ENCODE data around the gene MRPL49. TPM values are rescaled to one million over a fixed set of nuclear protein-coding genes. Genes with fewer than 3 reads are reported as not detected.

MRPL49 gene
- total and polyA plus RNA-seq, 2 of the 13 experiments (the other 11 are each of a cell fraction or from before 2014, with no cell fraction given) = 39.2 to 53.3 TPM

DNA sequence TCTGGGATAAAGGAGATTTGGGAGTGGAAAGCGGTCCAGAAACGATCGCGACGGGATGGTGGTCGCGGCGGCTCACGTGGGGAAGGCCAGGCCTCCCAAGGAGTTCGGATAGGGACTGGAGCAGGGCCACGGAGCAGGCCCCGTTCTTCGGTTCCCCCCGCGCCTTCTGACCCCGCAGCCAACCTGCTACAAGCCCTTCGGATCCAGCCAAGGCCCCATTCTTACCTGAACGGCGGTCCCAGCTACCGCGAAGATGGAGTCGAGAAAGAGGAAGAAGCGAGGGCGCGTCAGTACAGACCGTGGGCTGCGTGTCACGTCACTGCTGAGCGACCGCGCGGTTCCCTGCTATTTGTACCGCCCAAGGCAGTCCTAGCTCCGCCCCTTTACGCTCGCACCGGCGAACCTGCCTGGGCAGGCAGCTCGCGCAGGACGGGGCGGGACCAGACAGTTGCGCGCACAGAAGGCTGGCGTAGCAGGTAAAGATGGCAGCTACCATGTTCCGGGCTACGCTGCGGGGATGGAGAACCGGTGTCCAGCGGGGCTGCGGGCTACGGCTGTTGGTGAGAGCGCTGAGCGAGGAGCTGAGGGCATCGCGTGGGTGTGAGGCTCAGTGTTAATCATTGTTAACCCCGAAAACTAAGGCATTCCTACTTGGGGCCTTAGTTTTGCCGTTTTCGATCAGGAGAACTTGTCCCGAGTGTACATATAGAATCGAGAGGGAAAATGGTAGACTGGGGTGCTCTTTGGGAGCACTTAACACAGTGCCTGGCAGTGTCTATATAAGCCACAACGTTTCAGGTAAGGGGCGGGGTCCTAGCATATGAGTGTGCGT, at the start of gene MRPL49, which contains the start of gene FAU (continued):
- TF ChIP-seq, protein P1, sequence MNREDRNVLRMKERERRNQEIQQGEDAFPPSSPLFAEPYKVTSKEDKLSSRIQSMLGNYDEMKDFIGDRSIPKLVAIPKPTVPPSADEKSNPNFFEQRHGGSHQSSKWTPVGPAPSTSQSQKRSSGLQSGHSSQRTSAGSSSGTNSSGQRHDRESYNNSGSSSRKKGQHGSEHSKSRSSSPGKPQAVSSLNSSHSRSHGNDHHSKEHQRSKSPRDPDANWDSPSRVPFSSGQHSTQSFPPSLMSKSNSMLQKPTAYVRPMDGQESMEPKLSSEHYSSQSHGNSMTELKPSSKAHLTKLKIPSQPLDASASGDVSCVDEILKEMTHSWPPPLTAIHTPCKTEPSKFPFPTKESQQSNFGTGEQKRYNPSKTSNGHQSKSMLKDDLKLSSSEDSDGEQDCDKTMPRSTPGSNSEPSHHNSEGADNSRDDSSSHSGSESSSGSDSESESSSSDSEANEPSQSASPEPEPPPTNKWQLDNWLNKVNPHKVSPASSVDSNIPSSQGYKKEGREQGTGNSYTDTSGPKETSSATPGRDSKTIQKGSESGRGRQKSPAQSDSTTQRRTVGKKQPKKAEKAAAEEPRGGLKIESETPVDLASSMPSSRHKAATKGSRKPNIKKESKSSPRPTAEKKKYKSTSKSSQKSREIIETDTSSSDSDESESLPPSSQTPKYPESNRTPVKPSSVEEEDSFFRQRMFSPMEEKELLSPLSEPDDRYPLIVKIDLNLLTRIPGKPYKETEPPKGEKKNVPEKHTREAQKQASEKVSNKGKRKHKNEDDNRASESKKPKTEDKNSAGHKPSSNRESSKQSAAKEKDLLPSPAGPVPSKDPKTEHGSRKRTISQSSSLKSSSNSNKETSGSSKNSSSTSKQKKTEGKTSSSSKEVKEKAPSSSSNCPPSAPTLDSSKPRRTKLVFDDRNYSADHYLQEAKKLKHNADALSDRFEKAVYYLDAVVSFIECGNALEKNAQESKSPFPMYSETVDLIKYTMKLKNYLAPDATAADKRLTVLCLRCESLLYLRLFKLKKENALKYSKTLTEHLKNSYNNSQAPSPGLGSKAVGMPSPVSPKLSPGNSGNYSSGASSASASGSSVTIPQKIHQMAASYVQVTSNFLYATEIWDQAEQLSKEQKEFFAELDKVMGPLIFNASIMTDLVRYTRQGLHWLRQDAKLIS (CRISPR knock-in tag; IDR thresholded peaks at IDR 0.05) = no peak
- TF ChIP-seq, protein P2, sequence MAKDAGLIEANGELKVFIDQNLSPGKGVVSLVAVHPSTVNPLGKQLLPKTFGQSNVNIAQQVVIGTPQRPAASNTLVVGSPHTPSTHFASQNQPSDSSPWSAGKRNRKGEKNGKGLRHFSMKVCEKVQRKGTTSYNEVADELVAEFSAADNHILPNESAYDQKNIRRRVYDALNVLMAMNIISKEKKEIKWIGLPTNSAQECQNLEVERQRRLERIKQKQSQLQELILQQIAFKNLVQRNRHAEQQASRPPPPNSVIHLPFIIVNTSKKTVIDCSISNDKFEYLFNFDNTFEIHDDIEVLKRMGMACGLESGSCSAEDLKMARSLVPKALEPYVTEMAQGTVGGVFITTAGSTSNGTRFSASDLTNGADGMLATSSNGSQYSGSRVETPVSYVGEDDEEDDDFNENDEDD (CRISPR knock-in tag; IDR thresholded peaks at IDR 0.05; ENCODE audit: borderline replicate concordance) = peak; percentile 80; the same call in 1 of the 2 replicates
- no peak for TF ChIP-seq TCF7L2 (IDR thresholded peaks at IDR 0.05; ENCODE audit: low read depth, low read length)
- peak; percentile 70; the same call in 1 of the 2 replicates for TF ChIP-seq SALL1 (CRISPR knock-in tag; IDR thresholded peaks at IDR 0.05)
- TF ChIP-seq, protein P3, sequence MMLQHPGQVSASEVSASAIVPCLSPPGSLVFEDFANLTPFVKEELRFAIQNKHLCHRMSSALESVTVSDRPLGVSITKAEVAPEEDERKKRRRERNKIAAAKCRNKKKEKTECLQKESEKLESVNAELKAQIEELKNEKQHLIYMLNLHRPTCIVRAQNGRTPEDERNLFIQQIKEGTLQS (CRISPR knock-in tag; IDR thresholded peaks at IDR 0.05) = no peak
- TF ChIP-seq, protein P4, sequence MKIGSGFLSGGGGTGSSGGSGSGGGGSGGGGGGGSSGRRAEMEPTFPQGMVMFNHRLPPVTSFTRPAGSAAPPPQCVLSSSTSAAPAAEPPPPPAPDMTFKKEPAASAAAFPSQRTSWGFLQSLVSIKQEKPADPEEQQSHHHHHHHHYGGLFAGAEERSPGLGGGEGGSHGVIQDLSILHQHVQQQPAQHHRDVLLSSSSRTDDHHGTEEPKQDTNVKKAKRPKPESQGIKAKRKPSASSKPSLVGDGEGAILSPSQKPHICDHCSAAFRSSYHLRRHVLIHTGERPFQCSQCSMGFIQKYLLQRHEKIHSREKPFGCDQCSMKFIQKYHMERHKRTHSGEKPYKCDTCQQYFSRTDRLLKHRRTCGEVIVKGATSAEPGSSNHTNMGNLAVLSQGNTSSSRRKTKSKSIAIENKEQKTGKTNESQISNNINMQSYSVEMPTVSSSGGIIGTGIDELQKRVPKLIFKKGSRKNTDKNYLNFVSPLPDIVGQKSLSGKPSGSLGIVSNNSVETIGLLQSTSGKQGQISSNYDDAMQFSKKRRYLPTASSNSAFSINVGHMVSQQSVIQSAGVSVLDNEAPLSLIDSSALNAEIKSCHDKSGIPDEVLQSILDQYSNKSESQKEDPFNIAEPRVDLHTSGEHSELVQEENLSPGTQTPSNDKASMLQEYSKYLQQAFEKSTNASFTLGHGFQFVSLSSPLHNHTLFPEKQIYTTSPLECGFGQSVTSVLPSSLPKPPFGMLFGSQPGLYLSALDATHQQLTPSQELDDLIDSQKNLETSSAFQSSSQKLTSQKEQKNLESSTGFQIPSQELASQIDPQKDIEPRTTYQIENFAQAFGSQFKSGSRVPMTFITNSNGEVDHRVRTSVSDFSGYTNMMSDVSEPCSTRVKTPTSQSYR (CRISPR knock-in tag; IDR thresholded peaks at IDR 0.05; ENCODE audit: borderline replicate concordance) = no peak
- TF ChIP-seq, protein P5, sequence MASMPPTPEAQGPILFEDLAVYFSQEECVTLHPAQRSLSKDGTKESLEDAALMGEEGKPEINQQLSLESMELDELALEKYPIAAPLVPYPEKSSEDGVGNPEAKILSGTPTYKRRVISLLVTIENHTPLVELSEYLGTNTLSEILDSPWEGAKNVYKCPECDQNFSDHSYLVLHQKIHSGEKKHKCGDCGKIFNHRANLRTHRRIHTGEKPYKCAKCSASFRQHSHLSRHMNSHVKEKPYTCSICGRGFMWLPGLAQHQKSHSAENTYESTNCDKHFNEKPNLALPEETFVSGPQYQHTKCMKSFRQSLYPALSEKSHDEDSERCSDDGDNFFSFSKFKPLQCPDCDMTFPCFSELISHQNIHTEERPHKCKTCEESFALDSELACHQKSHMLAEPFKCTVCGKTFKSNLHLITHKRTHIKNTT (CRISPR knock-in tag; IDR thresholded peaks at IDR 0.05) = no peak
- no peak for TF ChIP-seq NPAS2 (CRISPR knock-in tag; IDR thresholded peaks at IDR 0.05; ENCODE audit: borderline replicate concordance)
- no peak for TF ChIP-seq KDM3A (CRISPR knock-in tag; IDR thresholded peaks at IDR 0.05; ENCODE audit: low read depth)
- TF ChIP-seq ZFP36 (IDR thresholded peaks at IDR 0.05; ENCODE audit: borderline replicate concordance, low read depth, low read length, partially characterized antibody) = no peak
- TF ChIP-seq ZEB1 (IDR thresholded peaks at IDR 0.05; ENCODE audit: insufficient replicate concordance, low read depth) = no peak
- TF ChIP-seq, protein P6, sequence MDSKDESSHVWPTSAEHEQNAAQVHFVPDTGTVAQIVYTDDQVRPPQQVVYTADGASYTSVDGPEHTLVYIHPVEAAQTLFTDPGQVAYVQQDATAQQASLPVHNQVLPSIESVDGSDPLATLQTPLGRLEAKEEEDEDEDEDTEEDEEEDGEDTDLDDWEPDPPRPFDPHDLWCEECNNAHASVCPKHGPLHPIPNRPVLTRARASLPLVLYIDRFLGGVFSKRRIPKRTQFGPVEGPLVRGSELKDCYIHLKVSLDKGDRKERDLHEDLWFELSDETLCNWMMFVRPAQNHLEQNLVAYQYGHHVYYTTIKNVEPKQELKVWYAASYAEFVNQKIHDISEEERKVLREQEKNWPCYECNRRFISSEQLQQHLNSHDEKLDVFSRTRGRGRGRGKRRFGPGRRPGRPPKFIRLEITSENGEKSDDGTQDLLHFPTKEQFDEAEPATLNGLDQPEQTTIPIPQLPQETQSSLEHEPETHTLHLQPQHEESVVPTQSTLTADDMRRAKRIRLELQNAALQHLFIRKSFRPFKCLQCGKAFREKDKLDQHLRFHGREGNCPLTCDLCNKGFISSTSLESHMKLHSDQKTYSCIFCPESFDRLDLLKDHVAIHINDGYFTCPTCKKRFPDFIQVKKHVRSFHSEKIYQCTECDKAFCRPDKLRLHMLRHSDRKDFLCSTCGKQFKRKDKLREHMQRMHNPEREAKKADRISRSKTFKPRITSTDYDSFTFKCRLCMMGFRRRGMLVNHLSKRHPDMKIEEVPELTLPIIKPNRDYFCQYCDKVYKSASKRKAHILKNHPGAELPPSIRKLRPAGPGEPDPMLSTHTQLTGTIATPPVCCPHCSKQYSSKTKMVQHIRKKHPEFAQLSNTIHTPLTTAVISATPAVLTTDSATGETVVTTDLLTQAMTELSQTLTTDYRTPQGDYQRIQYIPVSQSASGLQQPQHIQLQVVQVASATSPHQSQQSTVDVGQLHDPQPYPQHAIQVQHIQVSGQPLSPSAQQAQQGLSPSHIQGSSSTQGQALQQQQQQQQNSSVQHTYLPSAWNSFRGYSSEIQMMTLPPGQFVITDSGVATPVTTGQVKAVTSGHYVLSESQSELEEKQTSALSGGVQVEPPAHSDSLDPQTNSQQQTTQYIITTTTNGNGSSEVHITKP (CRISPR knock-in tag; IDR thresholded peaks at IDR 0.05; ENCODE audit: low read depth) = peak; percentile 74; the same call in 1 of the 2 replicates
- no peak; the same call in 1 of the 2 replicates for TF ChIP-seq MXD4 (CRISPR knock-in tag; IDR thresholded peaks at IDR 0.05)
- TF ChIP-seq MATR3 (CRISPR knock-in tag; IDR thresholded peaks at IDR 0.05) = no peak

Data from HepG2 (cell line).